ENCODE results near the gene CTNND1.

CTNND1 gene

DNA sequence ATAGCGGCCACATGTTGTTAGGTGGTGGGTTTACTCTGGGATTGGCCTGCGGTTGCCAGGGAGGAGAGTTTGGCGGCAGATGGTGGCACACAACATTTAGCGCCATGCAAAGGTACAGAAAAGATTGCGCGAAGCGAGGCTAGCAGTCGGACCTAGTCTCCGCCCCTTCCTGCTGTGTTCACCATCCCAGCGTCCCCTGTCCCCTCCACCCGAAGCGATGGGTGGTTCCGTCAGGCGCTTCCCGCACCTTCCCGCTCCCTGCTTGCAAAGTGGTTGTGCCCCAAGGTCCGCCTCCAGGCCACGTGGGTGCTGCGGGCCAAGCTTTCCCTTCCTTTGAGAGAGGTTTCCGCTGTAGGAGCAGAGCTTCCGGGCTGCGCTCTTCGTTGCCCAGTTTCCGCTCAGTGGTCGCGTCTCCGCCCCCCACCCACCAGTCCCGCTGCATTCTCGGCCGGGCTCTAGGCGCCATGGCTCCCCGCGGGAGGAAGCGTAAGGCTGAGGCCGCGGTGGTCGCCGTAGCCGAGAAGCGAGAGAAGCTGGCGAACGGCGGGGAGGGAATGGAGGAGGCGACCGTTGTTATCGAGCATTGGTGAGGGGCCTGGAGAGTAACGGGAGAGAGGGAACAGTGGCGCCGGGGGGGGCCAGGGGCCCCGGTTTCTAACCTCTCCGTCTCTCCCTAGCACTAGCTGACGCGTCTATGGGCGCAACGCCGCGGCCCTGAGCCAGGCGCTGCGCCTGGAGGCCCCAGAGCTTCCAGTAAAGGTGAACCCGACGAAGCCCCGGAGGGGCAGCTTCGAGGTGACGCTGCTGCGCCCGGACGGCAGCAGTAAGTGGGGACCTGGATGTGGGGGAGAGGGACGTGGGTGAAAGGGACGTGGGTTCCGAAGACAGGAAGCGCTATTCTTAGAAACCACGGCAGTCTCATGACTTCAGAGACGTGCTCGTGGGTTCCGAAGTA lies 20.2 kb upstream of the CTNND1 start, which contains the start of gene SELENOH (continued):
- TF ChIP-seq, protein P1, sequence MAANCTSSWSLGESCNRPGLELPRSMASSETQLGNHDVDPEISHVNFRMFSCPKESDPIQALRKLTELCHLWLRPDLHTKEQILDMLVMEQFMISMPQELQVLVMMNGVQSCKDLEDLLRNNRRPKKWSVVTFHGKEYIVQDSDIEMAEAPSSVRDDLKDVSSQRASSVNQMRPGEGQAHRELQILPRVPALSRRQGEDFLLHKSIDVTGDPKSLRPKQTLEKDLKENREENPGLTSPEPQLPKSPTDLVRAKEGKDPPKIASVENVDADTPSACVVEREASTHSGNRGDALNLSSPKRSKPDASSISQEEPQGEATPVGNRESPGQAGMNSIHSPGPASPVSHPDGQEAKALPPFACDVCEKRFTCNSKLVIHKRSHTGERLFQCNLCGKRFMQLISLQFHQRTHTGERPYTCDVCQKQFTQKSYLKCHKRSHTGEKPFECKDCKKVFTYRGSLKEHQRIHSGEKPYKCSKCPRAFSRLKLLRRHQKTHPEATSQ (tag by site-specific recombination; IDR thresholded peaks at IDR 0.05): peak; percentile 96
- TF ChIP-seq, protein P2, sequence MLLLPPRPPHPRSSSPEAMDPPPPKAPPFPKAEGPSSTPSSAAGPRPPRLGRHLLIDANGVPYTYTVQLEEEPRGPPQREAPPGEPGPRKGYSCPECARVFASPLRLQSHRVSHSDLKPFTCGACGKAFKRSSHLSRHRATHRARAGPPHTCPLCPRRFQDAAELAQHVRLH (tag by site-specific recombination; IDR thresholded peaks at IDR 0.05): peak; percentile 86
- TF ChIP-seq, protein P3, sequence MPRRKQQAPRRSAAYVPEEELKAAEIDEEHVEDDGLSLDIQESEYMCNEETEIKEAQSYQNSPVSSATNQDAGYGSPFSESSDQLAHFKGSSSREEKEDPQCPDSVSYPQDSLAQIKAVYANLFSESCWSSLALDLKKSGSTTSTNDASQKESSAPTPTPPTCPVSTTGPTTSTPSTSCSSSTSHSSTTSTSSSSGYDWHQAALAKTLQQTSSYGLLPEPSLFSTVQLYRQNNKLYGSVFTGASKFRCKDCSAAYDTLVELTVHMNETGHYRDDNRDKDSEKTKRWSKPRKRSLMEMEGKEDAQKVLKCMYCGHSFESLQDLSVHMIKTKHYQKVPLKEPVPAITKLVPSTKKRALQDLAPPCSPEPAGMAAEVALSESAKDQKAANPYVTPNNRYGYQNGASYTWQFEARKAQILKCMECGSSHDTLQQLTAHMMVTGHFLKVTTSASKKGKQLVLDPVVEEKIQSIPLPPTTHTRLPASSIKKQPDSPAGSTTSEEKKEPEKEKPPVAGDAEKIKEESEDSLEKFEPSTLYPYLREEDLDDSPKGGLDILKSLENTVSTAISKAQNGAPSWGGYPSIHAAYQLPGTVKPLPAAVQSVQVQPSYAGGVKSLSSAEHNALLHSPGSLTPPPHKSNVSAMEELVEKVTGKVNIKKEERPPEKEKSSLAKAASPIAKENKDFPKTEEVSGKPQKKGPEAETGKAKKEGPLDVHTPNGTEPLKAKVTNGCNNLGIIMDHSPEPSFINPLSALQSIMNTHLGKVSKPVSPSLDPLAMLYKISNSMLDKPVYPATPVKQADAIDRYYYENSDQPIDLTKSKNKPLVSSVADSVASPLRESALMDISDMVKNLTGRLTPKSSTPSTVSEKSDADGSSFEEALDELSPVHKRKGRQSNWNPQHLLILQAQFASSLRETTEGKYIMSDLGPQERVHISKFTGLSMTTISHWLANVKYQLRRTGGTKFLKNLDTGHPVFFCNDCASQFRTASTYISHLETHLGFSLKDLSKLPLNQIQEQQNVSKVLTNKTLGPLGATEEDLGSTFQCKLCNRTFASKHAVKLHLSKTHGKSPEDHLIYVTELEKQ (tag by site-specific recombination; IDR thresholded peaks at IDR 0.05; ENCODE audit: borderline replicate concordance): no peak
- TF ChIP-seq ZNF302 (tag by site-specific recombination; IDR thresholded peaks at IDR 0.05; ENCODE audit: low read depth): no peak
- TF ChIP-seq, protein P4, sequence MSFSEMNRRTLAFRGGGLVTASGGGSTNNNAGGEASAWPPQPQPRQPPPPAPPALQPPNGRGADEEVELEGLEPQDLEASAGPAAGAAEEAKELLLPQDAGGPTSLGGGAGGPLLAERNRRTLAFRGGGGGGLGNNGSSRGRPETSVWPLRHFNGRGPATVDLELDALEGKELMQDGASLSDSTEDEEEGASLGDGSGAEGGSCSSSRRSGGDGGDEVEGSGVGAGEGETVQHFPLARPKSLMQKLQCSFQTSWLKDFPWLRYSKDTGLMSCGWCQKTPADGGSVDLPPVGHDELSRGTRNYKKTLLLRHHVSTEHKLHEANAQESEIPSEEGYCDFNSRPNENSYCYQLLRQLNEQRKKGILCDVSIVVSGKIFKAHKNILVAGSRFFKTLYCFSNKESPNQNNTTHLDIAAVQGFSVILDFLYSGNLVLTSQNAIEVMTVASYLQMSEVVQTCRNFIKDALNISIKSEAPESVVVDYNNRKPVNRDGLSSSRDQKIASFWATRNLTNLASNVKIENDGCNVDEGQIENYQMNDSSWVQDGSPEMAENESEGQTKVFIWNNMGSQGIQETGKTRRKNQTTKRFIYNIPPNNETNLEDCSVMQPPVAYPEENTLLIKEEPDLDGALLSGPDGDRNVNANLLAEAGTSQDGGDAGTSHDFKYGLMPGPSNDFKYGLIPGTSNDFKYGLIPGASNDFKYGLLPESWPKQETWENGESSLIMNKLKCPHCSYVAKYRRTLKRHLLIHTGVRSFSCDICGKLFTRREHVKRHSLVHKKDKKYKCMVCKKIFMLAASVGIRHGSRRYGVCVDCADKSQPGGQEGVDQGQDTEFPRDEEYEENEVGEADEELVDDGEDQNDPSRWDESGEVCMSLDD (tag by site-specific recombination; IDR thresholded peaks at IDR 0.05): 0 out of 2 replicates have a peak, but pooled peaks have one; percentile 72
- TF ChIP-seq, protein P5, sequence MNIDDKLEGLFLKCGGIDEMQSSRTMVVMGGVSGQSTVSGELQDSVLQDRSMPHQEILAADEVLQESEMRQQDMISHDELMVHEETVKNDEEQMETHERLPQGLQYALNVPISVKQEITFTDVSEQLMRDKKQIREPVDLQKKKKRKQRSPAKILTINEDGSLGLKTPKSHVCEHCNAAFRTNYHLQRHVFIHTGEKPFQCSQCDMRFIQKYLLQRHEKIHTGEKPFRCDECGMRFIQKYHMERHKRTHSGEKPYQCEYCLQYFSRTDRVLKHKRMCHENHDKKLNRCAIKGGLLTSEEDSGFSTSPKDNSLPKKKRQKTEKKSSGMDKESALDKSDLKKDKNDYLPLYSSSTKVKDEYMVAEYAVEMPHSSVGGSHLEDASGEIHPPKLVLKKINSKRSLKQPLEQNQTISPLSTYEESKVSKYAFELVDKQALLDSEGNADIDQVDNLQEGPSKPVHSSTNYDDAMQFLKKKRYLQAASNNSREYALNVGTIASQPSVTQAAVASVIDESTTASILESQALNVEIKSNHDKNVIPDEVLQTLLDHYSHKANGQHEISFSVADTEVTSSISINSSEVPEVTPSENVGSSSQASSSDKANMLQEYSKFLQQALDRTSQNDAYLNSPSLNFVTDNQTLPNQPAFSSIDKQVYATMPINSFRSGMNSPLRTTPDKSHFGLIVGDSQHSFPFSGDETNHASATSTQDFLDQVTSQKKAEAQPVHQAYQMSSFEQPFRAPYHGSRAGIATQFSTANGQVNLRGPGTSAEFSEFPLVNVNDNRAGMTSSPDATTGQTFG (tag by site-specific recombination; IDR thresholded peaks at IDR 0.05; ENCODE audit: borderline replicate concordance): no peak
- TF ChIP-seq GLI4 (tag by site-specific recombination; IDR thresholded peaks at IDR 0.05): peak; percentile 81; the same call in 1 of the 2 replicates
- TF ChIP-seq KLF1 (tag by site-specific recombination; IDR thresholded peaks at IDR 0.05): peak; percentile 68
- no peak for TF ChIP-seq ZNF548 (tag by site-specific recombination; IDR thresholded peaks at IDR 0.05)
- TF ChIP-seq SETDB1 (IDR thresholded peaks at IDR 0.05; ENCODE audit: insufficient read length, low read length): no peak
- no peak for TF ChIP-seq ZNF138 (tag by site-specific recombination; IDR thresholded peaks at IDR 0.05; ENCODE audit: borderline replicate concordance)
- TF ChIP-seq ZNF561 (tag by site-specific recombination; IDR thresholded peaks at IDR 0.05; ENCODE audit: borderline replicate concordance): peak; percentile 98
- no peak for TF ChIP-seq ZNF16 (tag by site-specific recombination; IDR thresholded peaks at IDR 0.05; ENCODE audit: low read depth)
- TF ChIP-seq GLIS1 (tag by site-specific recombination; IDR thresholded peaks at IDR 0.05): peak; percentile 36
- TF ChIP-seq GLIS2 (tag by site-specific recombination; IDR thresholded peaks at IDR 0.05): peak; percentile 62
- TF ChIP-seq ZNF350 (tag by site-specific recombination; IDR thresholded peaks at IDR 0.05): no peak
- TF ChIP-seq ZIC2 (tag by site-specific recombination; IDR thresholded peaks at IDR 0.05): no peak; the same call in 1 of the 2 replicates
- TF ChIP-seq, protein P6, sequence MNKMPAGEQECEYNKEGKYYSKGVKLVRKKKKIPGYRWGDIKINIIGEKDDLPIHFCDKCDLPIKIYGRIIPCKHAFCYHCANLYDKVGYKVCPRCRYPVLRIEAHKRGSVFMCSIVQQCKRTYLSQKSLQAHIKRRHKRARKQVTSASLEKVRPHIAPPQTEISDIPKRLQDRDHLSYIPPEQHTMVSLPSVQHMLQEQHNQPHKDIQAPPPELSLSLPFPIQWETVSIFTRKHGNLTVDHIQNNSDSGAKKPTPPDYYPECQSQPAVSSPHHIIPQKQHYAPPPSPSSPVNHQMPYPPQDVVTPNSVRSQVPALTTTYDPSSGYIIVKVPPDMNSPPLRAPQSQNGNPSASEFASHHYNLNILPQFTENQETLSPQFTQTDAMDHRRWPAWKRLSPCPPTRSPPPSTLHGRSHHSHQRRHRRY (tag by site-specific recombination; IDR thresholded peaks at IDR 0.05): 0 out of 2 replicates have a peak, but pooled peaks have one; percentile 20
- peak; percentile 60; the same call in 1 of the 2 replicates for TF ChIP-seq YY2 (tag by site-specific recombination; IDR thresholded peaks at IDR 0.05)
- TF ChIP-seq, protein P7, sequence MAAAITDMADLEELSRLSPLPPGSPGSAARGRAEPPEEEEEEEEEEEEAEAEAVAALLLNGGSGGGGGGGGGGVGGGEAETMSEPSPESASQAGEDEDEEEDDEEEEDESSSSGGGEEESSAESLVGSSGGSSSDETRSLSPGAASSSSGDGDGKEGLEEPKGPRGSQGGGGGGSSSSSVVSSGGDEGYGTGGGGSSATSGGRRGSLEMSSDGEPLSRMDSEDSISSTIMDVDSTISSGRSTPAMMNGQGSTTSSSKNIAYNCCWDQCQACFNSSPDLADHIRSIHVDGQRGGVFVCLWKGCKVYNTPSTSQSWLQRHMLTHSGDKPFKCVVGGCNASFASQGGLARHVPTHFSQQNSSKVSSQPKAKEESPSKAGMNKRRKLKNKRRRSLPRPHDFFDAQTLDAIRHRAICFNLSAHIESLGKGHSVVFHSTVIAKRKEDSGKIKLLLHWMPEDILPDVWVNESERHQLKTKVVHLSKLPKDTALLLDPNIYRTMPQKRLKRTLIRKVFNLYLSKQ (tag by site-specific recombination; IDR thresholded peaks at IDR 0.05; ENCODE audit: borderline replicate concordance): no peak
- no peak for TF ChIP-seq ZFP41 (tag by site-specific recombination; IDR thresholded peaks at IDR 0.05; ENCODE audit: borderline replicate concordance)
- no peak for TF ChIP-seq ZNF354C (tag by site-specific recombination; IDR thresholded peaks at IDR 0.05; ENCODE audit: borderline replicate concordance, low read depth)
